OCI-LY3 (cell line): Measurements from ENCODE around the gene ZMAT5.

Experiments used
- H2AFZ ChIP-seq: fragments of 200-600, 300-600 bp; shearing (Covaris generic); 2 replicates; pipeline ENCODE4 v1.6.0; 2014; ENCODE audit warnings: antibody characterized with exemption, low read depth, low read length
- H3K27ac ChIP-seq: fragments of 200-600, 300-600 bp; sonication (generic); 2 replicates; pipeline ENCODE4 v1.5.1; 2014; ENCODE audit warnings: mild to moderate bottlenecking, low read length, moderate library complexity, mixed read lengths
- H3K27me3 ChIP-seq: fragments of 200-600, 300-600 bp; sonication (generic); 2 replicates; pipeline ENCODE4 v1.6.1; 2014; ENCODE audit warnings: low read depth, low read length, mixed read lengths
- H3K36me3 ChIP-seq: fragments of 200-600, 300-600 bp; sonication (generic); replicated peaks from 2 replicates; pipeline ENCODE3; 2014; ENCODE audit warnings: low read depth, low read length, mixed read lengths
- H3K4me1 ChIP-seq: fragments of 300-600, 200-600 bp; sonication (generic); 2 replicates; pipeline ENCODE4 v1.6.1; 2014; ENCODE audit warnings: low read length, mixed read lengths
- H3K4me2 ChIP-seq: fragments of 200-600, 300-600 bp; sonication (generic); 2 replicates; pipeline ENCODE4 v1.6.1; 2014; ENCODE audit warnings: low read length, mixed read lengths
- H3K4me3 ChIP-seq: fragments of 300-600, 200-600 bp; sonication (generic); 2 replicates; pipeline ENCODE4 v1.5.1; 2014; ENCODE audit warnings: antibody characterized with exemption, mild to moderate bottlenecking, low read length, moderate library complexity
- H3K79me2 ChIP-seq: fragments of 300-600, 200-600 bp; shearing (Covaris generic); 2 replicates; pipeline ENCODE4 v1.6.1; 2014; ENCODE audit warnings: mild to moderate bottlenecking, low read length, mixed read lengths
- H3K9ac ChIP-seq: fragments of 300-600, 200-600 bp; shearing (Covaris generic); 2 replicates; pipeline ENCODE4 v1.6.0; 2014; ENCODE audit warnings: mild to moderate bottlenecking, low read length, moderate library complexity
- H3K9me3 ChIP-seq: fragments of 200-600, 300-600 bp; shearing (Covaris generic); 2 replicates; pipeline ENCODE4 v1.6.1; 2014; ENCODE audit warnings: low read length, mixed read lengths; ENCODE audit not compliant: insufficient read depth
- H4K20me1 ChIP-seq: fragments of 200-600, 300-600 bp; sonication (generic); 2 replicates; pipeline ENCODE4 v1.6.1; 2016; ENCODE audit warnings: low read length, mixed read lengths; ENCODE audit not compliant: insufficient read depth
- CTCF ChIP-seq: fragments of 200-600, 300-600 bp; sonication (generic); IDR thresholded peaks from 2 replicates; pipeline ENCODE4 v1.5.1; 2014; ENCODE audit warnings: antibody characterized with exemption, low read length, low read depth
- EZH2phosphoT487 ChIP-seq: fragments of 200-600 bp; shearing (Covaris generic); IDR thresholded peaks from 2 replicates; pipeline ENCODE4 v1.6.1; 2018; ENCODE audit warnings: antibody characterized with exemption, mixed run types, low read depth

ZMAT5 gene

GRCh38 chr22:29695129-29695926, 71.5 kb downstream of the ZMAT5 start:
- Histone ChIP-seq H3K9me3 (no peaks in the 10 kb centered on the region), H3K4me2 (no peak overlapping the region), H3K27ac (no peak overlapping the region), H3K9ac (no peak overlapping the region), H3K27me3 (no peaks in the 10 kb centered on the region), H3K36me3 (peaks cover 8% of the 10 kb centered on the region), H3K4me1 (no peaks in the 10 kb centered on the region), H3K79me2 (no peaks in the 10 kb centered on the region), H4K20me1 (peaks cover 6% of the 10 kb centered on the region; the same call in 1 of the 2 replicates), H3K4me3 (no peak overlapping the region), H2AFZ (no peak overlapping the region)
- TF ChIP-seq EZH2phosphoT487, result no peak
- no peak for TF ChIP-seq CTCF

GRCh38 chr22:29693671-29694070, 73.1 kb downstream of the ZMAT5 start:
- H3K4me2 ChIP-seq, result no peak overlapping the region
- peaks cover 6% of the 10 kb centered on the region; the same call in 1 of the 2 replicates for H4K20me1 ChIP-seq
- H3K4me3 ChIP-seq, result no peak overlapping the region
- H3K9ac ChIP-seq, result no peak overlapping the region
- peaks cover 8% of the 10 kb centered on the region for H3K36me3 ChIP-seq
- TF ChIP-seq EZH2phosphoT487, result no peak
- TF ChIP-seq CTCF, result no peak
- H2AFZ ChIP-seq, result no peak overlapping the region
- no peaks in the 10 kb centered on the region for H3K4me1 ChIP-seq
- H3K27ac ChIP-seq, result no peak overlapping the region
- no peaks in the 10 kb centered on the region for H3K27me3 ChIP-seq
- H3K79me2 ChIP-seq, result no peaks in the 10 kb centered on the region
- no peaks in the 10 kb centered on the region for H3K9me3 ChIP-seq

GRCh38 chr22:29693161-29693560, 73.6 kb downstream of the ZMAT5 start:
- no peaks in the 10 kb centered on the region for H3K79me2 ChIP-seq
- H2AFZ ChIP-seq, result no peak overlapping the region
- H3K4me3 ChIP-seq, result no peak overlapping the region
- no peak overlapping the region for H3K9ac ChIP-seq
- H3K36me3 ChIP-seq, result peaks cover 8% of the 10 kb centered on the region
- no peaks in the 10 kb centered on the region for H3K4me1 ChIP-seq
- no peaks in the 10 kb centered on the region for H3K27me3 ChIP-seq
- H3K9me3 ChIP-seq, result no peaks in the 10 kb centered on the region
- no peak overlapping the region for H3K4me2 ChIP-seq
- no peak for TF ChIP-seq EZH2phosphoT487
- no peak for TF ChIP-seq CTCF
- H4K20me1 ChIP-seq, result peaks cover 6% of the 10 kb centered on the region; the same call in 1 of the 2 replicates
- no peak overlapping the region for H3K27ac ChIP-seq

- no peak overlapping the region for H3K4me3 ChIP-seq
- H2AFZ ChIP-seq, result no peak overlapping the region
- H4K20me1 ChIP-seq, result peaks cover 6% of the 10 kb centered on the region; the same call in 1 of the 2 replicates
- peaks cover 7% of the 10 kb centered on the region for H3K36me3 ChIP-seq
- H3K79me2 ChIP-seq, result no peaks in the 10 kb centered on the region
- H3K4me2 ChIP-seq, result no peak overlapping the region
- H3K27ac ChIP-seq, result no peak overlapping the region
- TF ChIP-seq EZH2phosphoT487 (no peak), CTCF (no peak)
- H3K27me3 ChIP-seq, result no peaks in the 10 kb centered on the region
- H3K9me3 ChIP-seq, result no peaks in the 10 kb centered on the region
- H3K4me1 ChIP-seq, result no peaks in the 10 kb centered on the region
- no peak overlapping the region for H3K9ac ChIP-seq
Measured at GRCh38 chr22:29692327-29692640, 74.5 kb downstream of the ZMAT5 start.
